ENCODE data around the gene CNOT3.

CNOT3 gene

GRCh38 chr19:54133312-54133956 lies 4.1 kb upstream of the CNOT3 start:
- no peak overlapping the region for H3K9ac ChIP-seq (ENCODE audit: low read length)
- H3K4me3 ChIP-seq (ENCODE audit: low read length) = no peak overlapping the region
- H3K18ac ChIP-seq (ENCODE audit: low read length) = no peak overlapping the region
- H3K4me2 ChIP-seq (ENCODE audit: low read length) = no peak overlapping the region
- WGBS (ENCODE audit: extremely low coverage, insufficient coverage, low lambda C conversion rate) = no CpG with 5 or more reads among the region's 10 CpGs
- peaks cover 8% of the 10 kb centered on the region for H3K36me3 ChIP-seq (ENCODE audit: control insufficient read depth, insufficient read depth, low read length)
- H4K8ac ChIP-seq (ENCODE audit: low read depth, low read length) = no peak overlapping the region
- H3K79me2 ChIP-seq (ENCODE audit: control insufficient read depth, insufficient read depth, low read length) = peaks cover 5% of the 10 kb centered on the region
- H3K56ac ChIP-seq (ENCODE audit: low read length) = no peak overlapping the region
- H2BK120ac ChIP-seq (ENCODE audit: low read depth, low read length) = no peak overlapping the region
- no peaks in the 10 kb centered on the region for H3K27me3 ChIP-seq (ENCODE audit: insufficient read depth, low read length, poor library complexity)
- H3K79me1 ChIP-seq (ENCODE audit: low read length) = no peaks in the 10 kb centered on the region
- peaks cover 4% of the 10 kb centered on the region for H3K4me1 ChIP-seq (ENCODE audit: control insufficient read depth, low read depth, low read length)
- no peak overlapping the region for H3K23ac ChIP-seq (ENCODE audit: low read length)
- no peak overlapping the region for H2BK5ac ChIP-seq (ENCODE audit: low read length)
- H4K5ac ChIP-seq (ENCODE audit: low read length) = no peak overlapping the region
- no peak overlapping the region for H3K4ac ChIP-seq (ENCODE audit: low read depth, low read length)
- no peak overlapping the region for H2BK15ac ChIP-seq (replicated peaks; ENCODE audit: low read depth)
- H3K27ac ChIP-seq (ENCODE audit: low read depth, low read length) = no peak overlapping the region
- peak; percentile 92 for DNase-seq
- no peak overlapping the region for H2AK5ac ChIP-seq (ENCODE audit: low read length)

GRCh38 chr19:54133957-54134590 lies 3.5 kb upstream of the CNOT3 start:
- no CpG with 5 or more reads among the region's 2 CpGs for WGBS (ENCODE audit: extremely low coverage, insufficient coverage, low lambda C conversion rate)
- no peak overlapping the region for H3K27ac ChIP-seq (ENCODE audit: low read depth, low read length)

GRCh38 chr19:54136086-54136863 lies 1.3 kb upstream of the CNOT3 start:
- no peak overlapping the region for H2BK120ac ChIP-seq (ENCODE audit: low read depth, low read length)
- H3K56ac ChIP-seq (ENCODE audit: low read length) = peak overlapping the region; percentile 89
- H3K79me1 ChIP-seq (ENCODE audit: low read length) = peaks cover 21% of the 10 kb centered on the region
- no peak overlapping the region for H3K4ac ChIP-seq (ENCODE audit: low read depth, low read length)
- peak overlapping the region; percentile 98 for H3K4me2 ChIP-seq (ENCODE audit: low read length)
- H3K36me3 ChIP-seq (ENCODE audit: control insufficient read depth, insufficient read depth, low read length) = peaks cover 2% of the 10 kb centered on the region
- H3K79me2 ChIP-seq (ENCODE audit: control insufficient read depth, insufficient read depth, low read length) = peaks cover 34% of the 10 kb centered on the region
- peak overlapping the region; percentile 10 for H2BK5ac ChIP-seq (ENCODE audit: low read length)
- peak overlapping the region; percentile 50 for H3K4me3 ChIP-seq (ENCODE audit: low read length)
- H4K8ac ChIP-seq (ENCODE audit: low read depth, low read length) = no peak overlapping the region
- no peak overlapping the region for H3K18ac ChIP-seq (ENCODE audit: low read length)
- H2BK15ac ChIP-seq (replicated peaks; ENCODE audit: low read depth) = no peak overlapping the region
- H3K4me1 ChIP-seq (ENCODE audit: control insufficient read depth, low read depth, low read length) = peaks cover 8% of the 10 kb centered on the region
- peak overlapping the region; percentile 80 for H3K9ac ChIP-seq (ENCODE audit: low read length)
- no peak overlapping the region for H4K5ac ChIP-seq (ENCODE audit: low read length)
- peak; percentile 54 for DNase-seq
- H2AK5ac ChIP-seq (ENCODE audit: low read length) = no peak overlapping the region
- no peak overlapping the region for H3K27ac ChIP-seq (ENCODE audit: low read depth, low read length)
- no peaks in the 10 kb centered on the region for H3K27me3 ChIP-seq (ENCODE audit: insufficient read depth, low read length, poor library complexity)
- WGBS (ENCODE audit: extremely low coverage, insufficient coverage, low lambda C conversion rate) = no CpG with 5 or more reads among the region's 30 CpGs
- H3K23ac ChIP-seq (ENCODE audit: low read length) = no peak overlapping the region

More at GRCh38 chr19:54133957-54134590, 3.5 kb upstream of the CNOT3 start:
- Histone ChIP-seq H3K4me2 (ENCODE audit: low read length) (no peak overlapping the region), H3K56ac (ENCODE audit: low read length) (no peak overlapping the region), H2BK120ac (ENCODE audit: low read depth, low read length) (no peak overlapping the region), H2AK5ac (ENCODE audit: low read length) (no peak overlapping the region), H3K36me3 (ENCODE audit: control insufficient read depth, insufficient read depth, low read length) (peaks cover 8% of the 10 kb centered on the region), H4K8ac (ENCODE audit: low read depth, low read length) (no peak overlapping the region), H2BK5ac (ENCODE audit: low read length) (no peak overlapping the region), H4K5ac (ENCODE audit: low read length) (no peak overlapping the region), H3K9ac (ENCODE audit: low read length) (no peak overlapping the region), H3K4ac (ENCODE audit: low read depth, low read length) (no peak overlapping the region), H3K23ac (ENCODE audit: low read length) (no peak overlapping the region), H3K79me1 (ENCODE audit: low read length) (peaks cover 3% of the 10 kb centered on the region), H3K27me3 (ENCODE audit: insufficient read depth, low read length, poor library complexity) (no peaks in the 10 kb centered on the region), H3K18ac (ENCODE audit: low read length) (no peak overlapping the region), H2BK15ac (replicated peaks; ENCODE audit: low read depth) (no peak overlapping the region), H3K79me2 (ENCODE audit: control insufficient read depth, insufficient read depth, low read length) (peaks cover 12% of the 10 kb centered on the region), H3K4me3 (ENCODE audit: low read length) (no peak overlapping the region), H3K4me1 (ENCODE audit: control insufficient read depth, low read depth, low read length) (peaks cover 7% of the 10 kb centered on the region)
- DNase-seq = peak; percentile 82

GRCh38 chr19:54136864-54137698 lies 481 bp upstream of the CNOT3 start:
- H3K4ac ChIP-seq (ENCODE audit: low read depth, low read length) = no peak overlapping the region
- peaks cover 29% of the 10 kb centered on the region for H3K79me1 ChIP-seq (ENCODE audit: low read length)
- H3K4me1 ChIP-seq (ENCODE audit: control insufficient read depth, low read depth, low read length) = peaks cover 8% of the 10 kb centered on the region
- H3K9ac ChIP-seq (ENCODE audit: low read length) = peak overlapping the region; percentile 80
- peak overlapping the region; percentile 89 for H3K56ac ChIP-seq (ENCODE audit: low read length)
- no peak overlapping the region for H2BK15ac ChIP-seq (replicated peaks; ENCODE audit: low read depth)
- DNase-seq = peak; percentile 100
- no peaks in the 10 kb centered on the region for H3K36me3 ChIP-seq (ENCODE audit: control insufficient read depth, insufficient read depth, low read length)
- no peak overlapping the region for H4K8ac ChIP-seq (ENCODE audit: low read depth, low read length)
- WGBS (ENCODE audit: extremely low coverage, insufficient coverage, low lambda C conversion rate) = no CpG with 5 or more reads among the region's 46 CpGs
- no peak overlapping the region for H2BK120ac ChIP-seq (ENCODE audit: low read depth, low read length)
- peak overlapping the region; percentile 98 for H3K4me2 ChIP-seq (ENCODE audit: low read length)
- no peak overlapping the region for H3K23ac ChIP-seq (ENCODE audit: low read length)
- H3K79me2 ChIP-seq (ENCODE audit: control insufficient read depth, insufficient read depth, low read length) = peaks cover 41% of the 10 kb centered on the region
- no peaks in the 10 kb centered on the region for H3K27me3 ChIP-seq (ENCODE audit: insufficient read depth, low read length, poor library complexity)
- H2AK5ac ChIP-seq (ENCODE audit: low read length) = no peak overlapping the region
- H3K27ac ChIP-seq (ENCODE audit: low read depth, low read length) = no peak overlapping the region
- H4K5ac ChIP-seq (ENCODE audit: low read length) = no peak overlapping the region
- H3K4me3 ChIP-seq (ENCODE audit: low read length) = peak overlapping the region; percentile 50
- peak overlapping the region; percentile 10 for H2BK5ac ChIP-seq (ENCODE audit: low read length)
- H3K18ac ChIP-seq (ENCODE audit: low read length) = no peak overlapping the region

GRCh38 chr19:54138489-54139256 lies 1.1 kb downstream of the CNOT3 start:
- Histone ChIP-seq H2BK5ac (ENCODE audit: low read length) (no peak overlapping the region), H3K4ac (ENCODE audit: low read depth, low read length) (peak overlapping the region; percentile 98), H3K27ac (ENCODE audit: low read depth, low read length) (no peak overlapping the region), H4K5ac (ENCODE audit: low read length) (no peak overlapping the region), H3K23ac (ENCODE audit: low read length) (peak overlapping the region; percentile 11), H3K56ac (ENCODE audit: low read length) (peak overlapping the region; percentile 94), H3K4me3 (ENCODE audit: low read length) (peak overlapping the region; percentile 74), H2BK15ac (replicated peaks; ENCODE audit: low read depth) (no peak overlapping the region), H3K79me1 (ENCODE audit: low read length) (peaks cover 36% of the 10 kb centered on the region), H2AK5ac (ENCODE audit: low read length) (no peak overlapping the region), H3K36me3 (ENCODE audit: control insufficient read depth, insufficient read depth, low read length) (peaks cover 4% of the 10 kb centered on the region), H4K8ac (ENCODE audit: low read depth, low read length) (no peak overlapping the region), H3K27me3 (ENCODE audit: insufficient read depth, low read length, poor library complexity) (no peaks in the 10 kb centered on the region), H3K4me1 (ENCODE audit: control insufficient read depth, low read depth, low read length) (peaks cover 8% of the 10 kb centered on the region), H3K79me2 (ENCODE audit: control insufficient read depth, insufficient read depth, low read length) (peaks cover 45% of the 10 kb centered on the region), H2BK120ac (ENCODE audit: low read depth, low read length) (no peak overlapping the region), H3K18ac (ENCODE audit: low read length) (peak overlapping the region; percentile 90), H3K4me2 (ENCODE audit: low read length) (peak overlapping the region; percentile 71), H3K9ac (ENCODE audit: low read length) (peak overlapping the region; percentile 82)
- peak; percentile 17 for DNase-seq
- no CpG with 5 or more reads among the region's 31 CpGs for WGBS (ENCODE audit: extremely low coverage, insufficient coverage, low lambda C conversion rate)
